A549 (cell line): ENCODE measurements around the gene SERPINE3. TPM values are rescaled to one million over a fixed set of nuclear protein-coding genes. Genes with fewer than 3 reads are reported as not detected.
A peak's percentile ranks its signal among the peaks of the same experiment; 100 is the strongest.

Experiments used
- ATAC-seq, 2 experiments: fragments of 200-7000 bp in 1 of 2; fragments of >200 bp in 1 of 2; cut with Nextera tagmentation in 1 of 2; cut with Tn5 transposase in 1 of 2; 3 replicates each; pipeline versions ENCODE4 v1.8.0 to v1.9.1; 2018 to 2020; ENCODE audit warnings: mild to moderate bottlenecking in 1 of 2, moderate library complexity in 1 of 2
- CTCF ChIA-PET: fragments of 300-600 bp; sonication (Branson Sonifier 250); formaldehyde crosslinking; extraction: SDS; loops from one replicate; lab custom pipeline; 2021; ENCODE audit warnings: antibody characterized with exemption, inconsistent platforms; lab: Yijun Ruan, JAX
- POLR2A ChIA-PET: fragments of 350-600 bp; formaldehyde crosslinking; extraction: SDS; loops from one replicate; lab custom pipeline; 2021; ENCODE audit warnings: antibody characterized with exemption, inconsistent platforms; lab: Yijun Ruan, JAX
- DNase-seq, 2 experiments: peaks; one replicate each; pipeline versions ENCODE4 v3.0.0 to v3.0.0-alpha.2; 2011 to 2016; ENCODE audit warnings: low read depth in 1 of 2, low spot score in 1 of 2
- FAIRE-seq: peaks from 2 replicates; lab custom pipeline; 2011; peaks lifted over from hg19 to GRCh38; lab: Jason Lieb, UNC
- H3K27ac ChIP-seq, 2 experiments: fragments of >200 bp; sonication (Bioruptor Twin); formaldehyde crosslinking; 3 replicates each; pipeline ENCODE4 v1.5.1; 2016 to 2017
- H3K4me1 ChIP-seq: fragments of >200 bp; sonication (Bioruptor Twin); formaldehyde crosslinking; 3 replicates; pipeline ENCODE4 v1.6.1; 2016
- H3K4me2 ChIP-seq: fragments of >200 bp; sonication (Bioruptor Twin); formaldehyde crosslinking; 3 replicates; pipeline ENCODE4 v1.6.1; 2016
- H3K4me3 ChIP-seq: fragments of >200 bp; sonication (Bioruptor Twin); formaldehyde crosslinking; 3 replicates; pipeline ENCODE4 v1.5.1; 2016
- H3K9me3 ChIP-seq: fragments of >200 bp; sonication (Bioruptor Twin); formaldehyde crosslinking; 3 replicates; pipeline ENCODE4 v1.6.1; 2016
- CHD4 ChIP-seq: fragments of 200-600 bp; sonication (generic); IDR thresholded peaks from 2 replicates; pipeline ENCODE4 v1.6.1; 2016; ENCODE audit warnings: antibody characterized with exemption, mild to moderate bottlenecking, borderline replicate concordance
- EP300 ChIP-seq, 2 experiments: fragments of >200 bp; sonication (Bioruptor Twin); formaldehyde crosslinking; IDR thresholded peaks; 2 replicates in 1 of 2; 3 replicates in 1 of 2; pipeline ENCODE4 v1.6.1; 2016 to 2017
- ESRRA ChIP-seq: fragments of 150-350 bp; IDR thresholded peaks from 2 replicates; pipeline ENCODE4 v1.6.1; 2014; ENCODE audit warnings: mild to moderate bottlenecking, low read length, borderline replicate concordance
- POLR2AphosphoS2 ChIP-seq: conservative IDR thresholded peaks from 2 replicates; pipeline ENCODE4 v1.6.1; 2012; ENCODE audit warnings: low read length, improper control_type of control experiment, inconsistent platforms
- RARB ChIP-seq: fragments of 250-450 bp; sonication (Bioruptor Pico); IDR thresholded peaks from 2 replicates; pipeline ENCODE4 v1.8.0; 2021; ENCODE audit warnings: mild to moderate bottlenecking, moderate library complexity
- RFX5 ChIP-seq: fragments of 450-650 bp; IDR thresholded peaks from 2 replicates; pipeline ENCODE4 v1.7.1; 2014; ENCODE audit warnings: antibody characterized with exemption, mild to moderate bottlenecking, moderate library complexity
- SMC3 ChIP-seq: fragments of >200 bp; sonication (Bioruptor Twin); formaldehyde crosslinking; IDR thresholded peaks from 3 replicates; pipeline ENCODE4 v1.6.1; 2018; ENCODE audit warnings: inconsistent platforms
- TP53 ChIP-seq: fragments of 250-450 bp; sonication (Bioruptor Pico); IDR thresholded peaks from 2 replicates; pipeline ENCODE4 v1.5.0; 2021; ENCODE audit warnings: mild to moderate bottlenecking, moderate library complexity
- ZC3H11A ChIP-seq: fragments of 450-650 bp; IDR thresholded peaks from 2 replicates; pipeline ENCODE4 v1.6.1; 2014; ENCODE audit warnings: antibody characterized with exemption, mild to moderate bottlenecking
- ZFP36 ChIP-seq: fragments of 450-650 bp; IDR thresholded peaks from 2 replicates; pipeline ENCODE4 v1.6.1; 2014; ENCODE audit warnings: borderline replicate concordance; ENCODE audit not compliant: partially characterized antibody
- whole genome bisulfite sequencing: methylation state at CpG from one replicate; pipeline ENCODE4 v1.1.6; 2017; ENCODE audit errors: missing lambda C conversion rate; 5-methylcytosine and 5-hydroxymethylcytosine counted together
- polyA plus RNA-seq, 4 experiments: library from polyadenylated mRNA; depleted of rRNA in 3 of 4; stranded (reverse); fragments of >200 nt; fragmentation: RNase III in 1 of 4; extraction: RNeasy Plus Mini Kit Qiagen cat#74134 plus additional on column Dnase treatment in 1 of 4; gene quantifications; 2 replicates in 3 of 4; 3 replicates in 1 of 4; pipeline ENCODE4 v1.2.3, GENCODE V29; 2011 to 2017
- TF ChIP-seq, protein P1 (sequence below): fragments of 200-600 bp; sonication (generic); IDR thresholded peaks from 2 replicates; pipeline ENCODE4 v1.6.1; 2016; ENCODE audit warnings: antibody characterized with exemption, mild to moderate bottlenecking, moderate library complexity
- TF ChIP-seq, protein P2 (sequence below): fragments of 450-650 bp; IDR thresholded peaks from 2 replicates; pipeline ENCODE4 v1.6.1; 2014; ENCODE audit warnings: antibody characterized with exemption

SERPINE3 gene
- polyA plus RNA-seq, 2 of the 4 experiments (the other 2 are of a cell fraction): 0.09 TPM; not detected in 1

DNA sequence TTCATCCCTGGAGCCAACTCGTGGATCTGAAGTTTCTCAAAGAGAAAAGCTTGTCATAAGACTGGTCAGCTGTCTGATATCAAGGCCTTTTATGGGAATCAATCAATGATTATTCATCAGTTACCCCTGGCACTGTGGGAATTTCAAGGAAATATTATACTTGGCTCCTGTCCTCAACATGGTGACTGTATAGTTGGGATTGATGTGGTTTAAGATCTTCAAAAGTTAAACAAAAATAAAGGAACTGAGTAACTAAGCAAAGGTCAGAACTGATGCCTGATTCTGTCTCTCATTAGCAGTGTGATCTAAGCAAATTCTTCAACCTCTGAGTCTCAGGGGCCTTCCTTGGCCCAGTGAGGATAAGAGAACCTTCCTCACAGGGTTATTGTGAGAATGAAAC is 22.2 kb upstream of the SERPINE3 start:
- FAIRE-seq: no peak
- CTCF ChIA-PET: interaction anchor here (1.1 to 1.3 kb wide), 2 partner anchors 19 to 31 kb away, joined by 3 read pairs; no protein-coding TSS in a partner anchor
- Histone ChIP-seq H3K27ac (no peak overlapping the region), H3K9me3 (no peaks in the 10 kb centered on the region), H3K4me3 (no peak overlapping the region), H3K4me2 (no peak overlapping the region), H3K4me1 (no peaks in the 10 kb centered on the region)
- peak in 1 of 2 experiments; percentile 13 for DNase-seq
- 0% methylated on average over 1 of the region's 1 CpG for WGBS
- POLR2A ChIA-PET: no interaction called here
- peak in 1 of 2 experiments; percentile 36; a peak in 2 of 6 replicates for ATAC-seq
- TF ChIP-seq EP300 (IDR thresholded peaks at IDR 0.05) (0 out of 5 replicates have a peak, but pooled peaks of 1 of the 2 experiments have one; percentile 12), SMC3 (no peak), ZFP36 (no peak)
- TF ChIP-seq, protein P1, sequence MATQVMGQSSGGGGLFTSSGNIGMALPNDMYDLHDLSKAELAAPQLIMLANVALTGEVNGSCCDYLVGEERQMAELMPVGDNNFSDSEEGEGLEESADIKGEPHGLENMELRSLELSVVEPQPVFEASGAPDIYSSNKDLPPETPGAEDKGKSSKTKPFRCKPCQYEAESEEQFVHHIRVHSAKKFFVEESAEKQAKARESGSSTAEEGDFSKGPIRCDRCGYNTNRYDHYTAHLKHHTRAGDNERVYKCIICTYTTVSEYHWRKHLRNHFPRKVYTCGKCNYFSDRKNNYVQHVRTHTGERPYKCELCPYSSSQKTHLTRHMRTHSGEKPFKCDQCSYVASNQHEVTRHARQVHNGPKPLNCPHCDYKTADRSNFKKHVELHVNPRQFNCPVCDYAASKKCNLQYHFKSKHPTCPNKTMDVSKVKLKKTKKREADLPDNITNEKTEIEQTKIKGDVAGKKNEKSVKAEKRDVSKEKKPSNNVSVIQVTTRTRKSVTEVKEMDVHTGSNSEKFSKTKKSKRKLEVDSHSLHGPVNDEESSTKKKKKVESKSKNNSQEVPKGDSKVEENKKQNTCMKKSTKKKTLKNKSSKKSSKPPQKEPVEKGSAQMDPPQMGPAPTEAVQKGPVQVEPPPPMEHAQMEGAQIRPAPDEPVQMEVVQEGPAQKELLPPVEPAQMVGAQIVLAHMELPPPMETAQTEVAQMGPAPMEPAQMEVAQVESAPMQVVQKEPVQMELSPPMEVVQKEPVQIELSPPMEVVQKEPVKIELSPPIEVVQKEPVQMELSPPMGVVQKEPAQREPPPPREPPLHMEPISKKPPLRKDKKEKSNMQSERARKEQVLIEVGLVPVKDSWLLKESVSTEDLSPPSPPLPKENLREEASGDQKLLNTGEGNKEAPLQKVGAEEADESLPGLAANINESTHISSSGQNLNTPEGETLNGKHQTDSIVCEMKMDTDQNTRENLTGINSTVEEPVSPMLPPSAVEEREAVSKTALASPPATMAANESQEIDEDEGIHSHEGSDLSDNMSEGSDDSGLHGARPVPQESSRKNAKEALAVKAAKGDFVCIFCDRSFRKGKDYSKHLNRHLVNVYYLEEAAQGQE: no peak

DNA sequence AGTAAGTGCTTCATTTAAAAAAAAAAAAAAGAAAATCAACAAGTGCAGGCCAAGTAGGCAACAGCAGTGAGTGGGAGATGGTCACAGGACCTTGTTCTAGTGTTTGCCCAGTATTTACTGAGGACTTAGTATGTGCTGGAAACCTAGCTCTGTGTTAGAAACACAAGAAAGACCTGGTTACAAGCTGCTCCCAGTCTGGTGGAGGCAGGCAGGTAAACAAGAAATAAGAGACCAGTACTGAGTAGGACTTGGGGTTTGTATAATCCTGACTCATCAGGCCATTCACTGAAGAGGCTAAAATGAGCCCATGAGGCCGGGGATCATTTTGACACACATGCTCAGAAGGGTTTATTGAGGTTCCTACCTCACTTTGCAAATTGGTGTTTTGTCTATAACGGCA is 21.5 kb upstream of the SERPINE3 start:
- FAIRE-seq (no peak), ATAC-seq (no peak), DNase-seq (no peak)
- ChIA-PET POLR2A (no interaction called here), CTCF (interaction anchor here (1.1 kb wide), 1 partner anchor 20 kb away, joined by 3 read pairs; no protein-coding TSS in a partner anchor)
- H3K4me3 ChIP-seq: no peak overlapping the region
- no peak overlapping the region for H3K4me2 ChIP-seq
- no peaks in the 10 kb centered on the region for H3K9me3 ChIP-seq
- 48% methylated on average over 2 of the region's 2 CpGs for WGBS
- no peak overlapping the region for H3K27ac ChIP-seq
- no peaks in the 10 kb centered on the region for H3K4me1 ChIP-seq
- TF ChIP-seq ZC3H11A: no peak
- no peak for TF ChIP-seq POLR2AphosphoS2
- no peak for TF ChIP-seq RFX5

DNA sequence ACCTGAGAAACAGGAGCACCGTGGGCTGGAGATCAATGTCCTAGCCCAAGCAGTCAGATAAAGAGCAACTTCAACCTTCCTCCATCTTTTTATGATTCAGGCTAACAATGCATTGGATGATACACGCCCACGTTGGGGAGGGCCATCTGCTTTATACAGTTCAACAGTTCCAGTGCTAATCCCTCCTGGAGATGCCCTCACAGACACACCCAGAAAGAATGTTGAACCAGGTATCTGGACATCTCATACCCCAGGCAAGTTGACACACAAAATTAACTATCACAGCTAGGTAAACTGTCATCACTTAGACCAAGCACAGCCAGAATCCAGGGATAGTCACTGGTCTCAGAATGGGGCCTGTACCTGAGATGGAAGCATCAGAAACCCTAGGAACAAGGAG is 20.6 kb upstream of the SERPINE3 start:
- DNase-seq (no peak), FAIRE-seq (no peak), ATAC-seq (no peak)
- no peak overlapping the region for H3K27ac ChIP-seq
- H3K4me1 ChIP-seq: no peaks in the 10 kb centered on the region
- ChIA-PET POLR2A (no interaction called here), CTCF (no interaction called here)
- 63% methylated on average over 3 of the region's 3 CpGs for WGBS
- TF ChIP-seq RARB (CRISPR knock-in tag) (no peak), CHD4 (no peak), RFX5 (no peak), TP53 (CRISPR knock-in tag) (no peak)
- H3K9me3 ChIP-seq: no peaks in the 10 kb centered on the region
- H3K4me3 ChIP-seq: no peak overlapping the region
- H3K4me2 ChIP-seq: no peak overlapping the region

DNA sequence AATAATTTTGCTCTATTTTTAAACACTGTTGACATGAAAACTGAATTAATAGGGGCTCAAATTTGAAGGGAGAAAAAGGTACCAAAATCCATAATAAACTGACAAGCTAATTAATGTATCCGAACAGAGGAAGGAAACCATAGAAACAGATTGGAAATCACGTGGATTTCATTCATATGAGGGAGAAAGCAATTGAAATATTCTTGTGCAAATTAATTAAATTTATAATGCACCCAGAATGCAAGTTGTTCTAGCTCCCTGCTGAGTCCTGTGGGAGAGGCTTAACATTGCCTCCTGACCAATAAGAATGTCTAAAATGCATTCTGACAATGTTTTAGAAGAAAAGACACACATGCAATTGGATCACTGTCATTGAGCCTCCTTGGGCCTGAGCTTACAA is 17.7 kb upstream of the SERPINE3 start:
- DNase-seq (no peak), FAIRE-seq (no peak), ATAC-seq (no peak)
- Histone ChIP-seq H3K4me2 (no peak overlapping the region), H3K4me3 (no peak overlapping the region), H3K4me1 (no peaks in the 10 kb centered on the region), H3K27ac (no peak overlapping the region), H3K9me3 (no peaks in the 10 kb centered on the region)
- ChIA-PET POLR2A (no interaction called here), CTCF (interaction anchor here (1.4 kb wide), 1 partner anchor 12 kb away, joined by 3 read pairs; no protein-coding TSS in a partner anchor)
- WGBS: 50% methylated on average over 2 of the region's 2 CpGs
- TF ChIP-seq, protein P2, sequence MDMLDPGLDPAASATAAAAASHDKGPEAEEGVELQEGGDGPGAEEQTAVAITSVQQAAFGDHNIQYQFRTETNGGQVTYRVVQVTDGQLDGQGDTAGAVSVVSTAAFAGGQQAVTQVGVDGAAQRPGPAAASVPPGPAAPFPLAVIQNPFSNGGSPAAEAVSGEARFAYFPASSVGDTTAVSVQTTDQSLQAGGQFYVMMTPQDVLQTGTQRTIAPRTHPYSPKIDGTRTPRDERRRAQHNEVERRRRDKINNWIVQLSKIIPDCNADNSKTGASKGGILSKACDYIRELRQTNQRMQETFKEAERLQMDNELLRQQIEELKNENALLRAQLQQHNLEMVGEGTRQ: no peak
- TF ChIP-seq ESRRA: no peak
